Stimulated activated effector memory CD8-positive, alpha-beta T cell treated with anti-CD3 and anti-CD28 coated beads, Interleukin-12 subunit alpha, Interleukin-12 subunit beta, amount 100 ng/mL, for 72 hours (primary cell): ENCODE results near the gene CCDC12.

ENCODE experiments used
- ATAC-seq: fragments of 150-1000 bp; cut with Tn5 transposase; 2 replicates; pipeline ENCODE4 v1.10.0; 2021
- DNase-seq, 2 donors: peaks; one replicate each; pipeline ENCODE4 v3.0.0; 2021 to 2022; ENCODE audit warnings: low spot score in 2 of 2
- H3K27ac Mint-ChIP-seq: one replicate; pipeline ENCODE4 v1.8.0; 2022; ENCODE audit warnings: mild to moderate bottlenecking, mixed read lengths
- H3K36me3 Mint-ChIP-seq: one replicate; pipeline ENCODE4 v1.8.0; 2022; ENCODE audit warnings: mild to moderate bottlenecking, mixed read lengths
- H3K4me1 Mint-ChIP-seq: one replicate; pipeline ENCODE4 v1.8.0; 2022; ENCODE audit warnings: mixed read lengths
- H3K4me3 Mint-ChIP-seq: one replicate; pipeline ENCODE4 v1.8.0; 2022; ENCODE audit warnings: mild to moderate bottlenecking, mixed read lengths
- H3K9me3 Mint-ChIP-seq: one replicate; pipeline ENCODE4 v1.8.0; 2022; ENCODE audit warnings: mixed read lengths

CCDC12 gene

DNA sequence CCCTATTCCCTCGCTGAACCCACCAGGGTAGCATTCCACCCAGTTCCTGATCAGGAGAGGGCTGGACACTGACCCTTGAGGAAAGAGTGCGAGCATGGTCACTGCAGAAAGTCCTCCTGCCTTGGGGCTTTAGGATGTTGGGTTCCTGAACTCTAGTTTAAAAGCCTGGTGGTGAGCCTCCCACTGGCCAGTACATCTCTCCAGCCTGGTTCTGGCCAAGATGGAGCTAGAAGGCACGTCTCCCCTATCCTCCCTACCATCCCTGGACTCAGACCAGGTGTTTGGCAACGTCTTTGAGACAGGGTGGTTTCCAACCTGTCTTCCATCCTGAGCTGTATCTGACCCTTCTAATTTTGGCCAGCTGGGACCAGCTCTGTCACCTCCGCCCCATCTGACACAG, 34.4 kb upstream of the CCDC12 start:
- DNase-seq: no peak
- ATAC-seq: no peak
- Mint-ChIP-seq H3K36me3 (peaks cover 48% of the 10 kb centered on the region), H3K4me1 (peaks cover 21% of the 10 kb centered on the region), H3K27ac (peak overlapping the region; percentile 68), H3K9me3 (no peaks in the 10 kb centered on the region), H3K4me3 (peak overlapping the region; percentile 59)

GRCh38 chr3:47010111-47010712, 33.7 kb upstream of the CCDC12 start:
- ATAC-seq (no peak), DNase-seq (no peak)
- peaks cover 21% of the 10 kb centered on the region for H3K4me1 Mint-ChIP-seq
- peak overlapping the region; percentile 68 for H3K27ac Mint-ChIP-seq
- H3K36me3 Mint-ChIP-seq: peaks cover 53% of the 10 kb centered on the region
- peak overlapping the region; percentile 59 for H3K4me3 Mint-ChIP-seq
- H3K9me3 Mint-ChIP-seq: no peaks in the 10 kb centered on the region

DNA sequence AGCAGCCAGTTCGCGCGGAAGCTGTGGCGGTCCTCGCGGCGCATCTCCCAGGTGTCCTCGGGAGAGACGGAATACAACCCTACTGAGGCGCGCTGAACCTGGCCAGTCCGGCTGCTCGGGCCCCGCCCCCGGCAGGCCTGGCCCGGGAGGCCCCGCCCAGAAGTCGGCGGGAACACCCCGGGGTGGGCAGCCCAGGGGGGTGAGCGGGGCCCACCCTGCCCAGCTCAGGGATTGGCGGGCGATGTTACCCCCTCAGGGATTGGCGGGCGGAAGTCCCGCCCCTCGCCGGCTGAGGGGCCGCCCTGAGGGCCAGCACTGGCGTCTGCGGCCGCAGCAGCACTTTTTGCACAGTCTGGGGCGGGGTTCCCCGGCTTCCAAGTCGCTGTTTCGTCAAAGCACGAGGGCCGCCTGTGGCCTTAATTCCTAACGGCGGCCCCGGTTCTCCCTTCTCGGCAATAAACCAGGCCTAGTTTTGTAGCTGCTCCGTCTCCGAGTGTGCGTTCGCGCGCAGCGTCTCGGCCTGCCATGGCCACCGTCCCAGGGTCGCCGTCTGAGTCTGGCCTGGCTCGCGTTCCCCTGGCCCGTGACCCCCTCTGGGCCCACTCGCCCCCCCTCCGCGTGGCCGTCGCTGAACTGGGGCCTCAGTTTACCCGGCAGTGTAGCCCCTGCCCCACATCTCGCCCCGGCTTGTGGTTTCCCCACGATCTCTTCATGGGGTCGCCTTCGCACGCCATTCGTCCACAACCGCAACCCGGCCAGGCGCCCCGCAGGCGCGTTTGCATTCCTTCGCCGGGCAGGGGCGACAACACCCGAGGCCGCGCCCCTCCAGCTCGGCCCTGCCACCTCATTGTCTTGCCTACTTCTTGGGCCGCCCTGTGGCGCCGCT, 32.9 kb upstream of the CCDC12 start:
- Mint-ChIP-seq H3K4me3 (peak overlapping the region; percentile 59), H3K9me3 (no peaks in the 10 kb centered on the region), H3K4me1 (peaks cover 21% of the 10 kb centered on the region), H3K36me3 (peaks cover 55% of the 10 kb centered on the region), H3K27ac (peak overlapping the region; percentile 68)
- peak; percentile 62 to 71 for DNase-seq
- ATAC-seq: peak; percentile 93

DNA sequence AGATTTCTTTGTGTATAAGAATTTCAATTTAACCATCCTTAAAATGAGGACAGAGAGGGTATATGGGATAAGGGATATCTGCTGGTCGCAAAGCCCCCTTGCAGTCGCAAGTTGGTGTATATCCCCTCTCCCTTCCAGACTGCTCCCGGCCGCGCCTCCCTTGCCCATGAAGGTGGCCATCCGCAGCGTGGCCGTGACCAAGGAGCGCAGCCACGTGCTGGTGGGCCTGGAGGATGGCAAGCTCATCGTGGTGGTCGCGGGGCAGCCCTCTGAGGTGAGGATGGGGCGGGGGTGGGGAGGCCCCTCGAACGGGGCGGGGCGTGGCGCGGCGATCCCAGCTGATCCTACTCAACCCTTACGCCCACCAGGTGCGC, 32.3 kb upstream of the CCDC12 start:
- H3K36me3 Mint-ChIP-seq: peaks cover 61% of the 10 kb centered on the region
- DNase-seq: no peak
- ATAC-seq: no peak
- H3K4me3 Mint-ChIP-seq: no peak overlapping the region
- no peaks in the 10 kb centered on the region for H3K9me3 Mint-ChIP-seq
- H3K27ac Mint-ChIP-seq: no peak overlapping the region
- peaks cover 21% of the 10 kb centered on the region for H3K4me1 Mint-ChIP-seq

DNA sequence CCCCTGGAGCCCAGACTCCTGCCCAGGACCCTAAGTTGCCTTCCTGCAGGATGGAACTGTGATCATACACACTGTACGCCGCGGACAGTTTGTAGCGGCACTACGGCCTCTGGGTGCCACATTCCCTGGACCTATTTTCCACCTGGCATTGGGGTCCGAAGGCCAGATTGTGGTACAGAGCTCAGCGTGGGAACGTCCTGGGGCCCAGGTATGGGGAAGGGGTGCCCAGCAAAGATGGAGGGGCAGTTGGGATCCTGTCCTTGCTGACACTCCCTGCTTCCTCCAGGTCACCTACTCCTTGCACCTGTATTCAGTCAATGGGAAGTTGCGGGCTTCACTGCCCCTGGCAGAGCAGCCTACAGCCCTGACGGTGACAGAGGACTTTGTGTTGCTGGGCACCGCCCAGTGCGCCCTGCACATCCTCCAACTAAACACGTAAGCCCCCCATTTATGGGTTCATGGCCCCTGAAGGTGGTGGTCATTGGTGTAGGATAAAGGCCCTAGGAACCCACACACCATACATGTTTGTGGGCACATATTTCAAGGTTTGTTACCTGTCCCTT, 31.8 kb upstream of the CCDC12 start:
- no peak for ATAC-seq
- DNase-seq: no peak
- Mint-ChIP-seq H3K27ac (no peak overlapping the region), H3K4me1 (peaks cover 21% of the 10 kb centered on the region), H3K9me3 (no peaks in the 10 kb centered on the region), H3K4me3 (no peak overlapping the region), H3K36me3 (peaks cover 66% of the 10 kb centered on the region)

GRCh38 chr3:47007482-47008233, 31.1 kb upstream of the CCDC12 start:
- Mint-ChIP-seq H3K36me3 (peaks cover 73% of the 10 kb centered on the region), H3K9me3 (no peaks in the 10 kb centered on the region), H3K4me3 (no peak overlapping the region), H3K4me1 (peaks cover 21% of the 10 kb centered on the region), H3K27ac (peak overlapping the region; percentile 50)
- ATAC-seq: no peak
- no peak for DNase-seq

DNA sequence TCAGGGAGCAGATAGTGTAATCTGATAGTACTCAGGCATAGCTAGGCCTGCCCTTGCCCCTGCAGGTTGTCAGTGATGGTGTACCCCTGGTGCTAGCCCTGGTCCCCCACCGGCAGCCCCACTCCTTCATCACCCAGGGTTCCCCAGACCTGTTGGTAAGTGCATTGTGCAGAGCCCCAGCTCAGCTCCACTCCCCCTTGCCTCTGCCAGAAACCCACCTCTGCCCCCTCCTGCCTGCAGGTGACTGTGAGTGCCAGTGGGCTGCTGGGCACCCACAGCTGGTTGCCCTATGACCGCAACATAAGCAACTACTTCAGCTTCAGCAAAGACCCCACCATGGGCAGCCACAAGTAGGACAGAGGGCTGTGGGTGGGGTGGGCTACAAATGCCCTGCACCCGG, 30.5 kb upstream of the CCDC12 start:
- no peak for DNase-seq
- no peak overlapping the region for H3K4me3 Mint-ChIP-seq
- no peaks in the 10 kb centered on the region for H3K9me3 Mint-ChIP-seq
- peaks cover 79% of the 10 kb centered on the region for H3K36me3 Mint-ChIP-seq
- ATAC-seq: no peak
- peaks cover 21% of the 10 kb centered on the region for H3K4me1 Mint-ChIP-seq
- peak overlapping the region; percentile 50 for H3K27ac Mint-ChIP-seq

DNA sequence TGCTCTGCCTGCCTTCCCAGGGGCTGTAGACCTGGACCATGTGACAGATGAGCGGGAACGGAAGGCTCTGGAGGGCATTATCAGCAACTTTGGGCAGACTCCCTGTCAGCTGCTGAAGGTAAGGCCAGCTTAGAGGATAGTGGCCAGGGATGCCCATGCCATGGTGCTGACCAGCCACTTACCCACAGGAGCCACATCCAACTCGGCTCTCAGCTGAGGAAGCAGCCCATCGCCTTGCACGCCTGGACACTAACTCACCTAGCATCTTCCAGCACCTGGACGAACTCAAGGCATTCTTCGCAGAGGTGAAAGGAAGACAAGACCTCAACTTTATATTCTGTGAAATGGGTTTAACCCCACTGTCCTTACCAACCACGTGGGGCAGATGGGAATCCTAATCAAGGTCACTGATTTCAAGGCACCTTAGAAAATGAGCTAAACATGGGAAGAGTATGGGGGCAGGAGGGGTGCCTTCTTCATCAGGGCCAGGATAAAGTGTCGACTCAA, 29.7 kb upstream of the CCDC12 start:
- DNase-seq (no peak), ATAC-seq (no peak)
- Mint-ChIP-seq H3K9me3 (no peaks in the 10 kb centered on the region), H3K4me1 (peaks cover 14% of the 10 kb centered on the region), H3K4me3 (no peak overlapping the region), H3K36me3 (peaks cover 78% of the 10 kb centered on the region), H3K27ac (peak overlapping the region; percentile 84)

- Mint-ChIP-seq H3K27ac (peak overlapping the region; percentile 84), H3K9me3 (no peaks in the 10 kb centered on the region), H3K4me1 (peaks cover 14% of the 10 kb centered on the region), H3K4me3 (no peak overlapping the region), H3K36me3 (peaks cover 80% of the 10 kb centered on the region)
- DNase-seq (no peak), ATAC-seq (no peak)
Measured at GRCh38 chr3:47005212-47006144, 28.9 kb upstream of the CCDC12 start.

- peaks cover 80% of the 10 kb centered on the region for H3K36me3 Mint-ChIP-seq
- H3K4me3 Mint-ChIP-seq: no peak overlapping the region
- DNase-seq (no peak), ATAC-seq (no peak)
- H3K27ac Mint-ChIP-seq: peak overlapping the region; percentile 84
- H3K4me1 Mint-ChIP-seq: peaks cover 15% of the 10 kb centered on the region
- H3K9me3 Mint-ChIP-seq: no peaks in the 10 kb centered on the region
Measured at GRCh38 chr3:47004369-47005211, 28.0 kb upstream of the CCDC12 start.

GRCh38 chr3:47003461-47004368, 27.2 kb upstream of the CCDC12 start:
- Mint-ChIP-seq H3K36me3 (peaks cover 87% of the 10 kb centered on the region), H3K4me1 (peaks cover 15% of the 10 kb centered on the region), H3K27ac (peak overlapping the region; percentile 54), H3K9me3 (no peaks in the 10 kb centered on the region), H3K4me3 (no peak overlapping the region)
- ATAC-seq (no peak), DNase-seq (no peak)

- Mint-ChIP-seq H3K9me3 (no peaks in the 10 kb centered on the region), H3K27ac (no peak overlapping the region)
Measured at GRCh38 chr3:47003056-47003410, 26.5 kb upstream of the CCDC12 start.

More at GRCh38 chr3:47003056-47003410, 26.5 kb upstream of the CCDC12 start:
- no peak overlapping the region for H3K4me3 Mint-ChIP-seq
- ATAC-seq (no peak), DNase-seq (no peak)
- peaks cover 21% of the 10 kb centered on the region for H3K4me1 Mint-ChIP-seq
- H3K36me3 Mint-ChIP-seq: peaks cover 90% of the 10 kb centered on the region
